Posterior vena cava (tissue), 2 donors: ENCODE results near the gene CAMK1G. TPM values are rescaled to one million over a fixed set of nuclear protein-coding genes. Genes with fewer than 3 reads are reported as not detected.

Source experiments
- DNase-seq: peaks from one replicate; pipeline ENCODE4 v3.0.0-alpha.2; 2020; ENCODE audit warnings: low spot score
- intact Hi-C, 2 donors: fragments of 100-400 bp; cut with DNase I; formaldehyde crosslinking; loops; one replicate each; pipeline versions ENCODE4 v1.14.1 to v1.14.2; 2022 to 2023
- total RNA-seq, 2 donors: library from RNA; stranded (reverse); fragmentation: NEBNext Ultra II Directional; extraction: Animal tissue kit (Norgen Biotek cat#: 25700); gene quantifications; one replicate each; pipeline ENCODE4 v1.2.1, GENCODE V29; 2021
- donor health status: DM: yes; HTN: yes; CAD: no.
- donor health status: DM: yes; HTN: yes; CAD: no.

CAMK1G gene
- total RNA-seq, 2 donors from 2014 or later, result not detected

DNA sequence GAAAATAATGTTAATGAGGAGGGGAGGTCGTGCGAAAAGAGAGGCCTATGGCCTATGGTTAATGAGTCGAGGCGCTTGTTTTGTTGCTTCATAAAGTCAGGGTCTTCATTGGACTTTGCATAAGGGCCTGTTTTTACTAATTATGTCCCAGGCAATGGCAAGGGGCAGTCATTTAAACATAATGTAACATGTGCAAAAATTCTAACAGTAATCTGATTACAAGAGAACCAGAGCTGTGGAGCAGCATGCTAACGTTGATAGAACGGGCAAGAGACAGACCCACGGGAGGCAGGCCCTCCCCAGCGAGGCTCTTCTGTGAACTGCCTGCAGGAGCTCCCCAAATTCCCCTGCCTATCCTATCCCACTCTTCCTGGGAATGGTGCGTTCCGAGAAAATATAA lies 22.6 kb upstream of the CAMK1G start:
- intact Hi-C loops, result no loop called here
- DNase-seq, result no peak

DNA sequence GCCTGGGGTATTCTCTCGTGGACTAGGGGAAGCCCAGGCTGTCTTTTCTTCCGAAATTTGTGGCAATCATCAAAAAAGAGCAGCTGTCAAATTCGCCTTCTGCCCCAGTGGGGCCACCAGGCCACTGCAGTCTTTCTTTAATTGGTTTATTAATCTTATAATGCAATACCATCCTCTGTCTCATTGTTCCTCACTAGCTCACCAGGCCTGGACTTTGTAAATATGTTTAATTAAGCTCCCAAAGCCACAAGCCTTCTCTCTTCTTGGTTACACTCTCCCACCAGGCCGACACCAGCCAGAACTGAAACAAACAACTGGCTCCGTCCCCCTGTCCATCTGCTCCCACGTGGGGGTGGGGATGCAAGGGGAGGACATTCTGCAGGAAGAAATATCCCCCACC lies 22.0 kb upstream of the CAMK1G start:
- DNase-seq, result no peak
- intact Hi-C loops, result no loop called here

DNA sequence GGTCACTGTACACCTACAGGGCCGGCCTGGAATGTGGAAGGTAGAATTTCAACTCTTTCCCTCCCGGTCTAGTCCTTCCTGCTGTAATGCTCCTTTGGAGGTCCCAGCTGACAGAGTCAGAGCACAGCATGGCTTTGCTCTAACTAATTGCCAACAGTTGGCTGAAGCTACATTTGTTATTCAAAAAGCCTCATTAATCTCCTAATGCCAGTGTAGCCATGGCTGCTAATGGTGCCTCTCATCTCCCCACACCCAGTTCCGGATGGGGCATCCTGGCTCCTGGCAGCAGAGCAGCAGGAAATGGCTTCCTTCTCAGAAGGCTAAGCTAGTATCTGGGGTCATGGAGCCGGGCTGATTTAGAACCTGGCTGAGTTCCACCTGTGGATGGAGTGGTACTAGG lies 18.7 kb upstream of the CAMK1G start:
- intact Hi-C loops, result no loop called here
- DNase-seq, result no peak

DNA sequence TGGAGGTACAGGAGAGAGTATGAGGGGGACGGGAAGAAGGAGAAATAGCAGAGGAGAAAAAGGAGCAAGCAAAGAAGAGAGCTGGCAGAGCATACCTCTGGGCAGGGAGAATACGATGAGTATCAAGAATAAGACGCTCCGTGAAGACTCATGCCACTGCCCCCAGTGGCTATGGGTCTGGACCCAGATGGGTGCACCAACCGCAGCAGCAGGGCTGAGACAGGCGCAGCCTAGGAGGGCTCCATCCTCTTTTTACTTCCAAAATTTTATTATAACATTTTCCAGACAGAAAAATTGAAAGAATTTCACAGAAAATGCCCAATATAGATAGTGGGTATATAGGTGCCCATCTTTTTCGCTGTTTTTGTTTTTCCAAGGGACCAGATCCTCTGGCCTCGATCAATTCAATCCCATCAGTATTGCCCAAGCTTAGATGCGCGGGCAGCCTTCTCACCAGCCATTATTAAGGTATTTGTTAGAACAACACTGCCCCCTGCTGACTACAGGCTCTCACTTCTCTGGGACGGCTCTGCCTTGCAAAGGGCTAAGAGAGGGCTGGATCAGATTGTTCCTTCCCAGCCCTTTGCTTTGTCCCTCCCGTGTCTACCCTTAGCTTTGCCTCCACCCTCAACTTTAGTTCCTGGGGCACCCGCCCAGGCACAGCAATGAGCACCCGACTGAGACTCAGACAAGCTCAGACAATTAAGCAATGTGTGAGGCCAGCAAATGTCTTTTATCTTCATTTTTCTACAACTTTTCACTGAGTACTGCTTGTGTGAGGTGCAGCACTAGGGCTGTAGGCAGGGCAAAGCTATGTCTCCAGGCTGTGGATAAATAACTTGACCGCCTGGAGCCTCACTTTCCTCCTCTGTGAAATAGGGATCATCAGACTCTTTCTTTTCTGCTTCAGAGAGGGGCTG lies 17.5 kb upstream of the CAMK1G start:
- DNase-seq, result peak; percentile 84
- intact Hi-C loops, result no loop called here

DNA sequence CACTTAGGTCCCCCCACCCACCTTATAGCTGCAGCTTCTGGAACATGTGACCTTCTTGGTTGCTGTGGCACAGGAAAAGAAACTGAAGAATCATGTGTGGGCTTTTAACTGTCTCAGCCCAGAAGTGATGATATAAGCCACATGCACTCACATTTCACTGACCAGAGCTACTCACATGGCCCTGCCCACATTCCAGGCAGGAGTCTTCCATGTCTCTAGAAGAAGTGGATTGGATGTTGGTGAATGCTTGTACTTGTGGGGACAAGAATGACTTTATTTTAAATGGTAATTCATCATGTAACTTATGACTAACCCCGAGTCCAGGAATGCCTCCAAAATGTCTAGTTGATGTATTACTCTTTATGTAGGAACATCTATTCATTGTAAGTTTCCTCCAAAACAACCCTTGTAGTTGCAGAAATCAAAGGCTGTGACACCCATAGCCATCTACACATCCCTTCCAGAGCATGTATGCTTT lies 15.8 kb upstream of the CAMK1G start:
- no peak for DNase-seq
- intact Hi-C loops, result no loop called here

DNA sequence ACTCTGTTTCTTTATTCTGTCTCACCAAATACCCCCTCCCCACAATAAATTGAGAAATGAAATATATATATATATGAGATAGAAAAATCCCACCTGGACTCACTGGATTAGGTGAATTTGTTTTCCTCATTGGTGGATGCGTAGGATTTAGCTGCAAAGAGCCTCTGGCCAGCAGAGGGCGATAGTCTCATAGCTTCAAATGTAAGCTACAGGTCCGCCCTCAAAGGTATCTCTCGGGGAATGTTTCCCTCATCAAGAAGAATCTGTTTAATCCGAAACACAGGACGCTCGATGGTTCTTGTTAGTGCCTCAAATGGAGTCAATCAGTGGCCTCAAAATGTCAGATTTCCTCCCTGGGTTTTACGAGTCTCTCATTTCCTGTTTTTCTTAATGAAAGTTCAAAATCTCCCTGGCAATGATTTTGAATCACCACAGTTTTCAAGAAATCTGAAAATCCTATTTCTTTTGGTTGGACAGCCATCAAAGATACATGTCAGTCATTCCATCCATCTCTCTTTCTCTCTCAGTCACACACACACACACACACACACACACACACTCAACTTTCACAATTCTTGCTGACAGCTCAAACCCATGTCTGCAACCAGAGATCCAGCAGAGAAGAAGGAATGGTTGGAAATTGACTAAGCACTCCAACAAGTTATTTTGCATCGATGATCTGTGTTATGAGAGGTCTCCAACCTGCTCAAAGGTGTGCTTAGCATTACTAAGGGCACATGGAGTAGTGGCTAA lies 13.9 kb upstream of the CAMK1G start:
- DNase-seq, result no peak
- intact Hi-C loops, result no loop called here

DNA sequence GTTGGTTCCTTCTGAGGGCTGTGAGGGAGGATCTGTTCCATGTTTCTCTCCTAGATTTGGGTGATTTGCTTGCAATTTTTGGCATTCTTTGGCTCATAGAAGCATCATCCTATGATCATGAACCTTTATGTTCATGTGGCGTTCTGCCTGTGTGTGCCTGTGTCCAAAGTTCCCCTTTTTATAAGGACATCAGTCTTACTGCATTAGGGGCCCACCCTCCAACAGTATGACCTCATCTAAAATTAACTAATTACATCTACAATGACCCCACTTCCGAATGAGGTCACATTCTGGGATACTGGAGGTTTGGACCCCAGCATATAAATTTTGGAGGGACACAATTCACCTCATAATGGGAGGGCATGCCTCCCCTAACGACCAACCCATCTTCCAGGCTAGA lies 12.8 kb upstream of the CAMK1G start:
- no peak for DNase-seq
- intact Hi-C loops, result no loop called here

DNA sequence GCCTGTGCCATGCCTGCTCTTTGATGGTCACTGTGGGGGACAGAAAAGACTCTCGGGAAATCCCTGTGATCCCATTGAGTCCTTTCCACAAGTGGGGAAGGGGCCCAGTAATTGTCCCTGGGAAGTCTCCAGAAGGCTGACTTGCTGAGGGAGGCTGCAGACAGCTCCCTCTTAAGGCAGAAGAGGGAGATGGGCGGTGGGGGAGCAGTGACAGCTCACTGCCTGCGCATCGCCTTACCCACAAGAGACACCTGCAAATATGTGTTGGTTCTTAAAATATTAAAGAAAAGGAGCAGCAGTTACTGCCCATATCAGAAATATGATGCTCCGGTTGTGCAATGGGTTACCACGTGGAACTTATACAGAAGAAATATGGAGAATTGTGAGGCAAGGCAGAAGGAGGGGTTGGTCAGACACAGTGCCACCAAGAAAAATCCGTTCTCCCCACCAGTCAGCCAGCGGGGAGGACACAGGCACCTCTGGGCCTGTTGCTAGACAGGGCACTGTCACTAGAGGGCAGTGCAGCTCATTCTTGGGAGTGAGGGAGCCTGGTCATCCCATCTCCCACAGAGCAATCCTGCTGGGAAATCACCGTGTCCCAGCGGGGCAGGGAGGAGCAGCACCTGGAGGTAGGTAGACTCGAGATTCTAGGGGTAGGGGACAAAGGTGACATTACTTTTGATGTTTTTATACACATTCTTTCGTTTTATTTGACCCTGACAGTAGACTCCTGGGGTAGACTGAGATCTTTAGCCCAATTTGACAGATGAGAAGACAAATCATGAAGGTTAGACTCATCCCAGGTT lies 6.9 kb upstream of the CAMK1G start:
- DNase-seq, result peak; percentile 92
- intact Hi-C loops, result loop anchor here (5.0 kb wide), 3 partner anchors 116 to 171 kb away; no protein-coding TSS in a partner anchor

DNA sequence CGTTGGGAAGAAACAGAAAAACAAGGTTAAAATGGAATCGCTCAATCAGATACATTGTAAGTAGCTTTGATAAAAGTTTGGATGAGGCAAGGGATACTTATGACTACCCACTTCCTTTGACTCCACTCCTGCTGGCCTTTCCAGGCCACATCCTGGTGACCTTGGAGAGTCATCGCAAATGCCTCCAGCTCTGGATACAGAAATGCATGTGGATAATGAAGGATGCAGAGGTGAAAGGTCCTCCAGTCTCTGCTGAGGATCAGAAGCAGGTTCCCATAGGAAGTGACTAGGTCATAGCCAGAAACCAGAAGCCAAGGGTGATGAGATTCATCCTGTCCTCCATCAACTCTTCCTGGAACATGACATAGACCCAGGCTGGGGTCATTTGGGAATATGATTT lies 6.2 kb upstream of the CAMK1G start:
- no peak for DNase-seq
- intact Hi-C loops, result loop anchor here (5.0 kb wide), 3 partner anchors 115 to 170 kb away; no protein-coding TSS in a partner anchor

DNA sequence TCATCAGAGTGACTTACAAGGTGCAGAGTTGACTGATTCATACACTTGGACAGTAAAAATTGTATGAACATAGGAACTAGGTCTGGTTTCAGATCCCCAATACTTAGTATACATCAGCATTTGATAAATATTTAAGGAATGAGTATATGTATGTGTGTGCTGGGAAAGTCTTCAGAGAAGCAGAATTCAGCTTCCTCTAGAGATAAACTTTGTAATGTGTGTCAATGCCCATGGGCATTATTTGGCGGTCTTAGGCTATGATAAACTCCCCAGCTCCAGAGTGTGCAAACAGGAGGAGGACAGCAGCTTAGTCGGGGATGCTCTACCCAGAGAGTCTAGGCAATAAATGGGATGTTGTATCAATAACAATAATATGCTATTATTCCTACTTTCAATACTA lies 2.9 kb upstream of the CAMK1G start:
- DNase-seq, result no peak
- intact Hi-C loops, result no loop called here

DNA sequence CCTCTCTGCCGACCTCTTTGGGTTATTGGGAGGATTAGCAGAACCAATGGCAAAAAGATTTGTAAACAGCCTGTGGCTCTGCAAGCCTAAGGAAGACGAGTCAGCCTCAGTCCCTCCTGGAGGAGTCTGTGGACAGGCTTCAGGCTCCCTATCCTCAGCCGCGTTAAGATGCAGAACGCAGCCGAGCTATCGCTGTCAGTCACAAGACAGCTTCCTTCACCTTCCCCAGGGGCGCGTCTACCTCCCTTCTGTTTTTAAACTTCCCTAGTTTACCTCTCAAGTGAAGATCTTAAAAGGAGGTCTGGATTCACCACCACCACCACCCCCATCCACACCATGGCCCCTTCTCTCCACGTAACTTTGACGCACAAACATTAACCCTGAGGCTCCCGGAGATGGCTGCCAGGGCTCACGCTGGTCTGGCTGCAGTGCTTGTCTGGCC lies 738 bp downstream of the CAMK1G start:
- intact Hi-C loops, result no loop called here
- DNase-seq, result no peak

DNA sequence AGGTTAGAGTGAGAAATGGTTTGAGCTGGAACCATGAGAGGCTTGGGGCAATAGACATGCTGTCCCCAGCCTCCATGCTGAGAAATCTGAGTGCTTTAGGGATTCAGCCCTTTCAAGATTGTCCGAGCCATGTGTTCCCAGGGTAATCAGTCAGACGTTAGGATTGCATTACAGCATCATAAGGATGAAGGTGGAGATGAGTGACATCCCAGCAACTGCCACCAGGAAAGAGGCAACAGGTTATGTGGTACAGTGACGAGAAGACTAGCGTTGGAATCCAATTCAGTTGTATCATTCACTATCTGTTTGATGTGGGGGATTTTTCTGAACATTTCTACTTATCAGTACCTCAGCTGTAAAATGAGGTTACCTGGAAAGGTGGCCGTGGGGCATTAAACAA lies 1.7 kb downstream of the CAMK1G start:
- intact Hi-C loops, result no loop called here
- no peak for DNase-seq

DNA sequence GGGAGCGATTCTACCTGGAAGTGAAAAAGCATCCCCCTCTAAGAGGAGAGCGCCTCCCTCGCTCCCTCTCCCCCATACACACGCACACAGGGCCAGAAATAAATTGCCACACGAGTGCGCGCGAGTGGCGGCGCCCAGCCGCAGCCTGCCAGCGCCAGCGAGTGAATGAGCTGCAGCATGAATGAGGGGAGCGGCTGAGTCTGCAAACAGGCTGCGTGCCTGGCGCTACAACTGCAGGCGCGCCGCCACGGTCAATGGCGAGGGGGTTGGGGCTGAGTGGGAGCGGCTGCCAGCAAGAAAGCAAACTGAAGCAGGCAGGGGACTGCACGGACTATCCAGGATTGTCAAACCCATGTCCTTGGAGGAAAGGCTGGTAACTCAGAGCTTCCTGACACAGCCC lies 2.2 kb downstream of the CAMK1G start:
- intact Hi-C loops, result no loop called here

DNA sequence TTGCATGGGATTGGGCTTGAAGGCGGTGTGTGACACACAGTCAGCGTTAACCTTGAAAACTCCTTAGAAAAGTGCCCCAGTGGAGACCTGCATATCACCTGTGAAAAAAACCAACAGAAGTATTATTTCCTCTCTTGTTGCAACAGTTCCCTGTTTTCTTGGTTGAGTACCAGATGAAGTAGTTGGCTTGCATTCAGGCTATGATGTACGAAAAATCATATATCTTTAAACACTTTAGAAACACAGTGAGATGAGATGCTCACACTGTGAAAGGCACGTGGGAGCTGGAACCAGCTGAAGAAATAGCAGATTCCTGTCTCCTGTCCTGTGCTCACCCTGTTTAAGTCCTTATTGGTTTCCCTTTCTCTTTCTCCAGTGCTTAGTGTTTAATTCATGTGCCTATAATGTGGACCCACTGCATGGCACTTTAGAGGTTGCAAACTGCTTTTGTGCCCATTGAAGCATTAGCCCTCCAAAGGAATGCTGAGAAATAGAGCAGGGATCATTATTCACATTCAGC lies 2.8 kb downstream of the CAMK1G start:
- DNase-seq, result no peak
- intact Hi-C loops, result no loop called here

More for the DNA sequence above, 2.2 kb downstream of the CAMK1G start:
- DNase-seq, result peak; percentile 83

DNA sequence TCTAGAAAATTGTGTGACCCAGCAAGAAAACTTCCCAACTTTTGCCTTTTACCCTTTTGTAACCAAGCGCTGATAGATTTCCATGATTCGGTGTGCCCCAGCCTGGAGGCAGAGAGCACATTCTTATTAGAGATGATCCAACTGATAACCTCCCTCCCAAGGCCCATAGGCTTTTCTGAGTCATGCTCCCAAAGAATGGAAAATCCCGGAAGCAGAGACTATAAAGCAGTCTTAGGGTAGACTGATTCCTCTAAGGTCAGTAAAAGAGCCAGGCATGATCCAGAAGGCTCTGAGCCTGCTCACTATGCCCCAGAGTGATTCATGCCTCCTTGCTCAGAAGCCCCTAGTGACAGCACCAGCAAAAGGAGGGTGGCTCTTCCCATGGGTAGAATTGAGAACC lies 4.3 kb downstream of the CAMK1G start:
- DNase-seq, result no peak
- intact Hi-C loops, result no loop called here

DNA sequence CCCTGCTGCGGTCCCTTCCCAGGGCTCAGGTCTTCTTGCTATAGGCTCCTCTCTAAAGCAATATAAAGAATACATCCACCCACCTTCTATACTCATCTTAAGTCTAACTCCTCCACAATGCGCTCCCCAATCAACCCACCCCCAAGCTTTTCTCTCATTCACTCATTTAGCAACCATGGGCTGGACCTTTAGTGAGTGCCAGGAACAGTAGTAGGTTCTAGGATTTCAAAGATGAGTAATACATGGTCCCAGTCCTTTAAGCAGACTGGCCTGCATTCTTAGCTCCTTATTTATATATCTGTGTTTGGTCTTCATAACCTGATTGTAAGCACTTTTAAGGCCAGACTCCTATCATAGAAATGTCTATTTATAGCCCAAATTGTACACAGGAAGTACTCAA lies 5.9 kb downstream of the CAMK1G start:
- no peak for DNase-seq
- intact Hi-C loops, result no loop called here

DNA sequence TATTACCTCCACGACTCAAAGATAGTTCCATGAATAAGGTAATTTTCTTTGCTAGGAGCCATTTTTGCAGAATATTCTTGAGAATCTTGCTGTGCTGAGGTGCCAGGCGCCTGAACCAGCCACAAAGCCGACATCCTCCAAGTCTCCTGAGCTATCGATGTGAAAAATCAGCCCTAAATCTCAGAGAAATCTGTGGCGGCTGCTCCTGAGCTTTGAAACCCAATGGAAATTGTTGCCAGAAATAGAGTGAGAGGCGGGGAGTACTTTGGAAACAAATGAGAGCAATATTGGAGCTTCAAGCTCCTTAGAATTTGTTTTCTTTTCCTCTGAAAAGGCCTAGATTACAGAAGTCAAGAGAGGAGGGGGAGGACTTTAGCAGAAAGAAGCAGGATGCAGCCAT lies 6.3 kb downstream of the CAMK1G start:
- intact Hi-C loops, result loop anchor here in 1 of 2 donors (5.0 to 10.0 kb wide), 2 partner anchors 95 to 1058 kb away; no protein-coding TSS in a partner anchor
- DNase-seq, result no peak

DNA sequence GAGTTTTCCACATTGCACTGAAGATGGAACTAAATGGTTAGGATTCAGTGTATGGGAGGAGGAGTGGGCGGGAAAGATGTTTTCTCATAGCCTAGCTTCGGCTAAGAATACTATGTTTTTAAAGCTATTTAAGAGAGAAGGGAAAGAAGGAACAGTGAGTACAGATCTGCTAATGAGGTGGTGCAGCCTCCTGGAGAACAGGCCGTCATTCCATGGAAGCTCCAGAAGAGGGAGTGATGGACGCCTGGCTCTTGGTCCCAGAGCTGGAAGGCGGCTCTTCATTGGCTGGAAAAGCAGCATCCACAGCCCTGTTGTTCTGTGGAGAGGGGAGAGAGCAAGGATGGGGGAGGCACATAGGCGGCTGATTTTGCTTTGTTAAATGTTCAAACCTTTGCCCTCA lies 6.9 kb downstream of the CAMK1G start:
- intact Hi-C loops, result loop anchor here in 1 of 2 donors (5.0 to 10.0 kb wide), 2 partner anchors 94 to 1058 kb away; no protein-coding TSS in a partner anchor
- DNase-seq, result no peak

DNA sequence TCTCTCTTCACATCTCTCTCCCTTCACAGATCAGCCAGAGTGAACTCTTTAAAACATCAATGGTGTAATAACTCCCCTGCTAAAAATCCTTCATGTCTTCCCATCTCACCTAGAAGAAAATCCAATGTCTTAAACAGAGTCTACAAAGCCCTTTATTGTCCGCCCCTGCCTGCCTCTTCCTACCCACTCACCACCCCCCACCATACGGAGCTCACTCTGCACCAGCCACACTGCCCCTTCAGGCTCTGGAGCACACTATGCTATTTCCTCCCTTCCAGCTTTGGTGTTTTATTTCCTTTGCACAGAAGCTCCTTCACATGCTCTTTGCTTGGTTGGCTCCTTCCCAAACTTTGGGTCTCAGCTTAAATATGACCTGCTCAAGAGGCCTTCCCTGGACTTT lies 10.2 kb downstream of the CAMK1G start:
- intact Hi-C loops, result loop anchor here in 1 of 2 donors (5.0 to 10.0 kb wide), 2 partner anchors 91 to 1061 kb away; no protein-coding TSS in a partner anchor
- no peak for DNase-seq
